HepG2 (cell line): ENCODE results near the gene TSSK2. TPM values are rescaled to one million over a fixed set of nuclear protein-coding genes. Genes with fewer than 3 reads are reported as not detected.

Experiments used
- E2F5 ChIP-seq: sonication (generic); formaldehyde crosslinking; conservative IDR thresholded peaks from 2 replicates; pipeline ENCODE4 v1.4.0; 2020; ENCODE audit warnings: missing genetic modification reagents
- FOXA1 ChIP-seq, 2 experiments: fragments of 450-650 bp in 1 of 2; sonication (generic) in 1 of 2; formaldehyde crosslinking in 1 of 2; IDR thresholded peaks; 2 replicates each; pipeline versions ENCODE4 v1.4.0 to v1.6.1; 2016 to 2020; ENCODE audit warnings: missing genetic modification reagents in 1 of 2
- HDAC1 ChIP-seq: sonication (generic); formaldehyde crosslinking; IDR thresholded peaks from 2 replicates; pipeline ENCODE4 v1.5.1; 2020; ENCODE audit warnings: mild to moderate bottlenecking, missing genetic modification reagents
- HMGXB4 ChIP-seq, 2 experiments: sonication (generic) in 1 of 2; formaldehyde crosslinking in 1 of 2; IDR thresholded peaks; 2 replicates each; pipeline versions ENCODE4 v1.4.0 to v1.6.1; 2018 to 2020; ENCODE audit warnings: missing genetic modification reagents in 2 of 2, borderline replicate concordance in 1 of 2, low read depth in 1 of 2, mild to moderate bottlenecking in 1 of 2, missing biosample characterization in 1 of 2
- KMT2B ChIP-seq: IDR thresholded peaks from 2 replicates; pipeline ENCODE4 v1.6.1; 2016; ENCODE audit warnings: missing genetic modification reagents, missing compliant biosample characterization
- NR2C2 ChIP-seq: sonication (generic); formaldehyde crosslinking; IDR thresholded peaks from 2 replicates; pipeline ENCODE4 v1.4.0; 2020; ENCODE audit warnings: missing genetic modification reagents, mild to moderate bottlenecking, moderate library complexity, borderline replicate concordance
- RAD21 ChIP-seq: fragments of 450-650 bp; formaldehyde crosslinking; IDR thresholded peaks from 2 replicates; pipeline ENCODE4 v1.5.0; 2020; ENCODE audit warnings: mild to moderate bottlenecking
- TERF1 ChIP-seq: sonication (generic); formaldehyde crosslinking; IDR thresholded peaks from 2 replicates; pipeline ENCODE4 v1.8.0; 2022; ENCODE audit warnings: mild to moderate bottlenecking, missing genetic modification reagents, moderate library complexity
- THYN1 ChIP-seq: sonication (generic); formaldehyde crosslinking; IDR thresholded peaks from 2 replicates; pipeline ENCODE4 v1.8.1; 2023; ENCODE audit warnings: low read depth, mild to moderate bottlenecking, moderate library complexity, missing genetic modification reagents, borderline replicate concordance
- UBTF ChIP-seq: sonication (generic); formaldehyde crosslinking; IDR thresholded peaks from 2 replicates; pipeline ENCODE4 v1.4.0; 2020; ENCODE audit warnings: mild to moderate bottlenecking, missing genetic modification reagents
- ZBTB33 ChIP-seq: sonication (generic); formaldehyde crosslinking; IDR thresholded peaks from 2 replicates; pipeline ENCODE4 v1.4.0; 2020; ENCODE audit warnings: missing genetic modification reagents
- ZFP41 ChIP-seq: sonication (generic); formaldehyde crosslinking; IDR thresholded peaks from 2 replicates; pipeline ENCODE4 v1.4.0; 2020; ENCODE audit warnings: mild to moderate bottlenecking, missing genetic modification reagents, borderline replicate concordance
- ZFP82 ChIP-seq: sonication (generic); formaldehyde crosslinking; IDR thresholded peaks from 2 replicates; pipeline ENCODE4 v1.5.1; 2020; ENCODE audit warnings: mild to moderate bottlenecking, missing genetic modification reagents, borderline replicate concordance
- ZFX ChIP-seq: sonication (generic); formaldehyde crosslinking; IDR thresholded peaks from 2 replicates; pipeline ENCODE4 v1.4.0; 2020; ENCODE audit warnings: mild to moderate bottlenecking, low read depth, missing genetic modification reagents, moderate library complexity
- ZNF281 ChIP-seq: sonication (generic); formaldehyde crosslinking; IDR thresholded peaks from 2 replicates; pipeline ENCODE4 v1.4.0; 2020; ENCODE audit warnings: missing genetic modification reagents, borderline replicate concordance
- polyA plus RNA-seq, 8 experiments: library from polyadenylated mRNA; depleted of rRNA in 3 of 8; stranded (reverse) in 7 of 8; unstranded in 1 of 8; fragments of >200 nt; fragmentation: Illumina TruSeq in 4 of 8; extraction: Trizol in 4 of 8; gene quantifications; 2 replicates each; pipeline versions ENCODE4 v1.2.1 to v1.2.3, GENCODE V29; 2011 to 2016; ENCODE audit warnings: low read depth in 4 of 8, missing spikeins in 1 of 8, mixed read lengths in 1 of 8; ENCODE audit not compliant: insufficient read depth in 1 of 8
- total RNA-seq, 5 experiments: library from RNA; depleted of rRNA; stranded (reverse); fragments of >200 nt; fragmentation: Illumina TruSeq; extraction: Trizol; gene quantifications; 2 replicates each; pipeline ENCODE4 v1.2.3, GENCODE V29; 2016; ENCODE audit warnings: low read depth in 1 of 5

Gene TSSK2
- total and polyA plus RNA-seq, 2 of the 13 experiments (the other 11 are each of a cell fraction or from before 2014, with no cell fraction given), result not detected

- TF ChIP-seq HMGXB4 (CRISPR knock-in tag; IDR thresholded peaks at IDR 0.05; ENCODE audit: borderline replicate concordance in 1 of 2, low read depth in 1 of 2) (peak in 1 of 2 experiments; percentile 63; a peak in 2 of 4 replicates), ZNF281 (peak; percentile 25; the same call in 1 of the 2 replicates), ZBTB33 (CRISPR knock-in tag) (peak; percentile 14; the same call in 1 of the 2 replicates), RAD21 (peak; percentile 59), ZFX (CRISPR knock-in tag) (peak; percentile 73), THYN1 (CRISPR knock-in tag) (no peak), HDAC1 (0 out of 2 replicates have a peak, but pooled peaks have one; percentile 36), NR2C2 (CRISPR knock-in tag) (0 out of 2 replicates have a peak, but pooled peaks have one; percentile 1), KMT2B (CRISPR knock-in tag) (0 out of 2 replicates have a peak, but pooled peaks have one; percentile 4), FOXA1 (IDR thresholded peaks at IDR 0.05) (no peak), FOXA1 (CRISPR knock-in tag; IDR thresholded peaks at IDR 0.05) (0 out of 2 replicates have a peak, but pooled peaks have one; percentile 15), ZFP41 (no peak), TERF1 (no peak), ZFP82 (peak; percentile 34; the same call in 1 of the 2 replicates), E2F5 (0 out of 2 replicates have a peak, but pooled peaks have one; percentile 24), UBTF (CRISPR knock-in tag) (0 out of 2 replicates have a peak, but pooled peaks have one; percentile 29)
These were observed 48.5 kb downstream of the TSSK2 start (continued) for GRCh38 chr22:19179497-19180048.
